NOMO-1 treated with DMSO at 0.1 percent for 48 hours (cell line): Measurements from ENCODE around the gene POLN.

ENCODE experiments used
- DNase-seq: peaks from one replicate; lab custom pipeline; 2025; ENCODE audit not compliant: unreplicated experiment; lab: John Stamatoyannopoulos, UW

The POLN gene

GRCh38 chr4:2126309-2127043 lies 115.4 kb downstream of the POLN start:
- no peak for DNase-seq

DNA sequence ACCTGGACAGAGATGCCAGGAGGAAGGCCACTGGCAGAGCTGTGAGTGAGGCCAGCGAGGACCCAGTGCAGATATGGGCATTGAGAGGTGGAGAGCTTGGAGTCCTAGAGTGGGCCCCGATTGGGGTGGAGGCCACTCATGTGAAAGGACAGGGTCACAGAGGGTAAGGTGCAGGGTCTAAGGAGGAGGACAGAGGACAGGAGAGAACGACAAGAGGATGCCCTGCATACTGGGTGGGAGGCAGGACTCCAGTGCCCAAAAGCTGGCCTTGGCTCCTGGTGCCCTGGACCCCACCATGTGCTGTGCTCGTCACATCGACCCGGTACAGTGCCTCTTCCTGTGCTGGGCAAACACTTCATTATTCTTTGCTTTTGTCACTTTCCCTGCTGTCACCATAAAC lies 116.1 kb downstream of the POLN start:
- no peak for DNase-seq

DNA sequence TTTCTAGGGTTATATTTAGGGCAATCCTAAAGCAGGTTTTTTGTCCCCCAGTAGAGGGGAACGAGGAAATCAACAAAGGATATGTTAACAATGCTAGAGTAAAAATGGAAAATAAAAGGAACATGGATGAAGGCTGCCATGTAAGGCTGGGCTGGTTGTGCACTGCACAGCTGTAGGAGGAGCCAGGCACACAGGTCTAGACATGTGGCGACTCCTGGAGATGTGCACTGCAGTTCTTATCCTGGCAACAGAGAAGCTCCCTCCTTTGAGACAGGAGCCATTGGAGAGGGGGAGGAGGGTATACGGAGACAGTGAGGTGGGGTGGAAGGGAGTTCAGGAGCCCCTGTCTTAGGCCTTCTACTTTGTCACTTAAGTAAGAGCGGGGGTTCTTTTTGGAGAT lies 116.9 kb downstream of the POLN start:
- no peak for DNase-seq

DNA sequence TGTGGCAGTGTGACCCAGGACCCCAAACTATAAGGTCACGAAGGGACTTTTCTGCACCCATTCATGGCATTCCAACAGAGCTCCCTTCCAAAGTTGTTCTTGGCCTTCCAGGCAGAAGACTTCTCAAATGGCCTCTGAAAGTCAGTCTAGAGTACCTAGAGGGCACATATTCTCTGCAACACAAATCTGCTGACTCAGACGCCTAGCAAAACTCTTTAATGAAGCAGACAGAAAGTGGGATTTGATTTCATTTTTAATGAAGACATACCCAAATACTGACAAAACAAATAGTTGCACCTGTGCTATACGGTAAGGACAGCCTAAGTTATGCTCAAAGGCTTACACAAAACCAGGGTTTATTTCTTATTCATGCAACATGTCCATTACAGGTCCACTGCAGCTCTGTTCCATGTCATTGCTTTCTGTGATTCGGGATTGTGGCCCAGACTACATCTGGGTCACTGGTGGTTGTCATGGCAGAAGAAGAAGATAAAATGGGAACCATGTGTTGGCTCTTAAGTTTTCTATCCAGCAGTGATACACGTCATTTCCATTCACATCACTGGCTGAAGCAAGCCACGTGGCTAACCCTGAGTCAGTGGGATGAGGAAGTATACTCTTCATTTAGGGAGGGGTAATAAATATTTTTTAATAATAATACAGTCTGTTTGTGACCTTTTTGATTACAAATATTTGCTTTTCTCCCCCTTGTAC lies 125.1 kb downstream of the POLN start:
- no peak for DNase-seq

- no peak for DNase-seq
Observed at GRCh38 chr4:2105559-2105958, 136.4 kb downstream of the POLN start.

GRCh38 chr4:2104556-2105345 lies 137.2 kb downstream of the POLN start:
- DNase-seq, result no peak

- peak; percentile 72 for DNase-seq
Observed at GRCh38 chr4:2103843-2104547, 137.9 kb downstream of the POLN start.

DNA sequence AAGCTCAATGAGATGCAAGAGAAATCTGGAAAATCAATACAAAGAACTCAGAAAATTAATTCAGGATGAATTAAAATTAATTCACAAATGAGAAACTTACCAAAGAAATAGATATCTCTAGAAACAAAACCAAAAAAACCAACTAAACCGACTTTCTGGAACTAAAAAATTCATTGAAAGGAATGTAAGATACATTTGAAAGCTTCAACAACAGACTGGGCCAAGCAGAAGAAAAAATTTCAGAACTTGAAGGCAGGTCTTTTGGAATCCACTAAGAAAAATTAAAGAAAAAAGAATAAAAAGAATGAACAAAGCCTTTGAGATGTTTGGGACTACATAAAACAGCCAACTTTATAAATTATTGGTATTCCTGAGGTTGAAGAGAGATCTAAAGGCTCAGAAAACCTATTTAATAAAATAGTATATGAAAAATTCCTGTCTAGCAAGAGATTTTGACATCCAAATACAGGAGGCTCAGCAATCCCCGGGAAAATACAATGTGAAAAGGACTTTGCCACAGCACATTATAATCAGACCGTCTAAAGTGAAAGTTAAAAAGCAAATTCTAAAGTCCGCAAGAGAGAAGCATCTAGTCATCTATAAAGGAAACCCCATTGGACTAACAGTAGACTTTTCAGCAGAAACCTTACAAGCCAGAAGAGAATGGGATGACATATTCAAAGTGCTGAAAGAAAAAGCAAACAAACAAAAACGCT lies 138.6 kb downstream of the POLN start:
- no peak for DNase-seq

- DNase-seq, result no peak
Observed at GRCh38 chr4:2102045-2102883, 139.7 kb downstream of the POLN start.

GRCh38 chr4:2101346-2102044 lies 140.4 kb downstream of the POLN start:
- no peak for DNase-seq

DNA sequence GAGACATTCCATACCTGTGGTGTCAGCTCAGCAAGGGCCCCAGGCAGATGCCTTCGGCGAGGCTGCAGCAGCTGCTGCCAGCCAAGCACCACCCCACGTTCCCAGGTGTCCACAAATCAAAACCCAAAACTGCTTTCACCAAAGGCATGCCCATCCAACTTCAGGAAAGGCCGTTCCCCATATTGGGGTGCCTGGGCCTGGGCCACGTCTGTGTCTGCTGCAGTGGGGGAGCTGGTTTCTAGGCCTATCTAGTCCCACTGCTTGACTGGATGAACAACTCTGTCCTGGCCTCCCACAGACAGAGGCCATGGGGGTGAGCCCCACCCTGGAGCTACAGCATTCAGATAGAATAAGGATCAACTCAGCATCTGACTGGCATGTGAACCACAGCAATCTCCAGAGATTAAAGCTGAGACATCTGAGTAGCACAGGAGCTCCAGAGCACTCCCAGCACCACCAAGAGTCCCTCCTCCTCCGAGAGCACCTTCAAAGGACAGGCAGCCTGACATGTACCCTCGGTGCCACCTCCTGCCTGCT lies 145.8 kb downstream of the POLN start:
- no peak for DNase-seq

GRCh38 chr4:2095236-2096072 lies 146.5 kb downstream of the POLN start:
- no peak for DNase-seq

DNA sequence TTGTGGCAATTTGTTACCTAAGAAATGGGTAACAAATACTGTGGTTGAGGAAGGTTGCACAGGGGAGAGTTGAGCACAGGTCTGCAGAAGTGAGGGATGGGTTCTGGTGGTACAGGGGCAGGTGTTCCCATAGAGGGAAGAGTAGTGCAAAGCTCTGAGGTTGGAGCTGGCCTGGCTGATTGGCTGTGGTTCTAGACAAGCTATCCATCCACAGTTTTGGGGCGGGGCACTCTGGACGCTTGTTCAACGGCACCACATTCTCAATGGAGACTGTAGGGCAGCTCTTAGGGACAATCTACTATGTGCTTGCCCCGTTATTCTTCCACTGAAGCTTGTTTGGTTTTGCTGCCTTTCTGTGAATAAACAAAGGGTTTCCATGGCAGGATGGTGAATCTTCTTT lies 147.4 kb downstream of the POLN start:
- DNase-seq, result no peak

- DNase-seq, result no peak
Observed at GRCh38 chr4:2093265-2093664, 148.7 kb downstream of the POLN start.

- no peak for DNase-seq
Observed at GRCh38 chr4:2092669-2093053, 149.3 kb downstream of the POLN start.

DNA sequence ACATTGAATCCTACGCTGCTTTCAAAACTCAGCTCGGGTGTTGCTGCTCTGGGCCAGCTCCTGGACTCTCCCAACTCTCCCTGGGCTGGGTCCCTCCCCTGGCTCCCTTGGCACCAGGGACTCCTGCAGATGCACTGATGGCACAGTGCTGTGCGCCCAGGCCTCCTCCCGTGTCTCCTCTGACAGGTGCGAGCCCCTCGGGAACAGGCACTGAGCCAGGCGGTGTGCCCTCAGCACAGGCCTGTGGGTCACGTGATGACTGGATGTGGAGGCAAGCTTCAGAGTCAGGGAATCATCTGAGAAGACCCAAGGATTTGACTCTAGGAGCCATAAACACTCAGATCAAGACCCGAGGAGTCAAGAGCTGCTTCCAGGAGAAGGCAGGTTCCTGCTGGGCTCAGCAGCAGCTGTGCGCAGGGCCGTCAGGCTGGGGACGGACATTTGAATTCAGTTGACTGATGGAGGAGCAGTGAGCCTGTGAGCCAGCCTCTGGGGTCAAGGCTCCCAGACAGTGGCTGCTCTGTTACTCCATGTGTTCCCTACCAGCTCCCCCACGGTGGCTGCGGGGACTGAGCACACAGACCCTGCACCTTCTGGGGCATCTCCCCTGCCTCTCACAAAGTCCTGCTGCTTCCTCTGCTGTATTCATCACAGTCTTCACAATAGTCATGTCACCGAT lies 149.8 kb downstream of the POLN start:
- no peak for DNase-seq

GRCh38 chr4:2090642-2091041 lies 151.3 kb downstream of the POLN start:
- no peak for DNase-seq
